ENCODE data around the gene CTSE. TPM values are rescaled to one million over a fixed set of nuclear protein-coding genes. Genes with fewer than 3 reads are reported as not detected.
A peak's percentile ranks its signal among the peaks of the same experiment; 100 is the strongest.

CTSE gene
- total and polyA plus RNA-seq, 2 of the 13 experiments (the other 11 are each of a cell fraction or from before 2014, with no cell fraction given) = 0.50 to 0.69 TPM

DNA sequence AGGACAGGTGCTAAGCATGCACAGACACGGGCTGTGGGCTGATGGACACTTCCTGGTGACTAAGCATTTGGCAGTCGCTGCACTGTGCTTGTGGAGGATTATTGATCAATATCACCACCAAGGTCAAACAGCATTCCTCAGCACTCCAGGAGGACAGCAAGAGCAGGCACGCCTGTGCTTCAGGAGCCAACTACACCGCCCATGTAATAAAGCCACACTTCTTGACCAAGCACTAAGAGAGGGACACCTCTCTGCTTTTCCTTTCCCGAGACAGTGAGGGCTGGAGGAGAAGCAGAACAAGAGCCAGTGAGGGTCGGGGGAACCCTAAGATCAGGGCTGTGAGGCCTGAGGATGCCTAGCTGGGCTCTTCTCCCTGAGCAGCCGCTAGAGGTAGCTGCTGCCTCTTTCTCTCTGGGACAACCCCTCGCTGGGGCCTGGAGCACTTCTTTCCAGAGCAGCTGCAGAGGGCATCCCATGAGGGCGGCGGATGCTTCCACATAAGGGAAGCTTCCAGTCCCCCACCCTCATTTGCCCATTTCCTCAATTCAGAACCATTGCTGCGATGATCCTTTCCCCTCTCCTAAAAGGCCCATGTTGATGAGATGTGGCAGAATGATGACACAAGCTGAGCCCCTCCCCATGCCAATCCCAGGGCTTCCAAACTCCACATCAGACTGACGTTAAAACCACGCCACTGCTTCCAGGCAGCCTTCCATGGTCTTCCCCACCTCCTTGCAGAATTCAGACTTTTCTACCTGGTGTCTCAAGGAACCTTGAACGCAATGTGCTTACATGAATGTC is 39.6 kb downstream of the CTSE start (continued):
- TF ChIP-seq TBX3 (IDR thresholded peaks at IDR 0.05; ENCODE audit: borderline replicate concordance) (no peak), YY1 (IDR thresholded peaks at IDR 0.05; ENCODE audit: insufficient read depth, insufficient replicate concordance, low read depth, low read length) (no peak), ZNF431 (CRISPR knock-in tag; IDR thresholded peaks at IDR 0.05; ENCODE audit: borderline replicate concordance, low read depth) (0 out of 2 replicates have a peak, but pooled peaks have one; percentile 20), ZNF501 (CRISPR knock-in tag; IDR thresholded peaks at IDR 0.05) (0 out of 2 replicates have a peak, but pooled peaks have one; percentile 60), ZNF253 (CRISPR knock-in tag; IDR thresholded peaks at IDR 0.05; ENCODE audit: borderline replicate concordance) (0 out of 2 replicates have a peak, but pooled peaks have one; percentile 45), MEIS1 (CRISPR knock-in tag; IDR thresholded peaks at IDR 0.05; ENCODE audit: borderline replicate concordance) (peak; percentile 40; the same call in 1 of the 2 replicates), ZNF792 (CRISPR knock-in tag; IDR thresholded peaks at IDR 0.05) (0 out of 2 replicates have a peak, but pooled peaks have one; percentile 15), MATR3 (CRISPR knock-in tag; IDR thresholded peaks at IDR 0.05) (no peak), HDAC2 (CRISPR knock-in tag; IDR thresholded peaks at IDR 0.05) (peak; percentile 51; the same call in 1 of the 2 replicates), AKAP8 (CRISPR knock-in tag; IDR thresholded peaks at IDR 0.05) (no peak), LCORL (IDR thresholded peaks at IDR 0.05) (no peak), LCORL (CRISPR knock-in tag; IDR thresholded peaks at IDR 0.05) (peak; percentile 53; the same call in 1 of the 2 replicates), TEAD3 (CRISPR knock-in tag; optimal IDR thresholded peaks at IDR 0.05; ENCODE audit: borderline replicate concordance) (peak; percentile 83), ZMYM3 (CRISPR knock-in tag; IDR thresholded peaks at IDR 0.05) (0 out of 2 replicates have a peak, but pooled peaks have one; percentile 20), DPF2 (CRISPR knock-in tag; IDR thresholded peaks at IDR 0.05; ENCODE audit: borderline replicate concordance, low read depth) (peak; percentile 41; the same call in 1 of the 2 replicates), ZNF605 (CRISPR knock-in tag; IDR thresholded peaks at IDR 0.05) (0 out of 2 replicates have a peak, but pooled peaks have one; percentile 46), ZNF33B (CRISPR knock-in tag; IDR thresholded peaks at IDR 0.05) (no peak), PHF21A (CRISPR knock-in tag; IDR thresholded peaks at IDR 0.05) (no peak), MAFF (IDR thresholded peaks at IDR 0.05; ENCODE audit: low read depth, low read length) (peak; percentile 69), ESRRA (CRISPR knock-in tag; IDR thresholded peaks at IDR 0.05; ENCODE audit: low read depth) (peak; percentile 85; the same call in 1 of the 2 replicates), MAFG (CRISPR knock-in tag; IDR thresholded peaks at IDR 0.05) (peak; percentile 76), SOX6 (IDR thresholded peaks at IDR 0.05) (no peak), SOX6 (CRISPR knock-in tag; IDR thresholded peaks at IDR 0.05) (peak; percentile 53), ZNF296 (CRISPR knock-in tag; conservative IDR thresholded peaks at IDR 0.05) (no peak)
- TF ChIP-seq, protein P1, sequence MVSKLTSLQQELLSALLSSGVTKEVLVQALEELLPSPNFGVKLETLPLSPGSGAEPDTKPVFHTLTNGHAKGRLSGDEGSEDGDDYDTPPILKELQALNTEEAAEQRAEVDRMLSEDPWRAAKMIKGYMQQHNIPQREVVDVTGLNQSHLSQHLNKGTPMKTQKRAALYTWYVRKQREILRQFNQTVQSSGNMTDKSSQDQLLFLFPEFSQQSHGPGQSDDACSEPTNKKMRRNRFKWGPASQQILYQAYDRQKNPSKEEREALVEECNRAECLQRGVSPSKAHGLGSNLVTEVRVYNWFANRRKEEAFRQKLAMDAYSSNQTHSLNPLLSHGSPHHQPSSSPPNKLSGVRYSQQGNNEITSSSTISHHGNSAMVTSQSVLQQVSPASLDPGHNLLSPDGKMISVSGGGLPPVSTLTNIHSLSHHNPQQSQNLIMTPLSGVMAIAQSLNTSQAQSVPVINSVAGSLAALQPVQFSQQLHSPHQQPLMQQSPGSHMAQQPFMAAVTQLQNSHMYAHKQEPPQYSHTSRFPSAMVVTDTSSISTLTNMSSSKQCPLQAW (CRISPR knock-in tag; IDR thresholded peaks at IDR 0.05) = peak; percentile 58; the same call in 1 of the 2 replicates
- TF ChIP-seq, protein P2, sequence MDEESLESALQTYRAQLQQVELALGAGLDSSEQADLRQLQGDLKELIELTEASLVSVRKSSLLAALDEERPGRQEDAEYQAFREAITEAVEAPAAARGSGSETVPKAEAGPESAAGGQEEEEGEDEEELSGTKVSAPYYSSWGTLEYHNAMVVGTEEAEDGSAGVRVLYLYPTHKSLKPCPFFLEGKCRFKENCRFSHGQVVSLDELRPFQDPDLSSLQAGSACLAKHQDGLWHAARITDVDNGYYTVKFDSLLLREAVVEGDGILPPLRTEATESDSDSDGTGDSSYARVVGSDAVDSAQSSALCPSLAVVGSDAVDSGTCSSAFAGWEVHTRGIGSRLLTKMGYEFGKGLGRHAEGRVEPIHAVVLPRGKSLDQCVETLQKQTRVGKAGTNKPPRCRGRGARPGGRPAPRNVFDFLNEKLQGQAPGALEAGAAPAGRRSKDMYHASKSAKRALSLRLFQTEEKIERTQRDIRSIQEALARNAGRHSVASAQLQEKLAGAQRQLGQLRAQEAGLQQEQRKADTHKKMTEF (CRISPR knock-in tag; IDR thresholded peaks at IDR 0.05) = peak; percentile 52; the same call in 1 of the 2 replicates

Data from HepG2 (cell line).